H9 (cell line): ENCODE measurements around the gene NOVA1. TPM values are rescaled to one million over a fixed set of nuclear protein-coding genes. Genes with fewer than 3 reads are reported as not detected.

Experiments
- DNase-seq: peaks from one replicate; pipeline ENCODE4 v3.0.0-alpha.2; 2017
- H2AFZ ChIP-seq: one replicate; pipeline ENCODE4 v1.6.1; 2013; ENCODE audit warnings: mild to moderate bottlenecking, low read length, control low read depth, moderate library complexity
- H2AK5ac ChIP-seq: 2 replicates; pipeline ENCODE4 v1.6.1; 2013; ENCODE audit warnings: low read length, control low read depth, mixed read lengths; ENCODE audit not compliant: insufficient read length
- H2BK120ac ChIP-seq: one replicate; pipeline ENCODE4 v1.6.1; 2013; ENCODE audit warnings: low read depth, mild to moderate bottlenecking, low read length, control low read depth, inconsistent platforms; ENCODE audit not compliant: poor library complexity, severe bottlenecking
- H2BK12ac ChIP-seq: 2 replicates; pipeline ENCODE4 v1.6.1; 2013; ENCODE audit warnings: low read length, control low read depth, mixed read lengths, low read depth; ENCODE audit not compliant: insufficient read length
- H2BK15ac ChIP-seq: 2 replicates; pipeline ENCODE4 v1.6.1; 2013; ENCODE audit warnings: low read depth, low read length, control low read depth
- H2BK20ac ChIP-seq: one replicate; pipeline ENCODE4 v1.6.1; 2013; ENCODE audit warnings: low read depth, mild to moderate bottlenecking, low read length, control low read depth, inconsistent platforms; ENCODE audit not compliant: poor library complexity, severe bottlenecking
- H2BK5ac ChIP-seq: 2 replicates; pipeline ENCODE4 v1.6.1; 2013; ENCODE audit warnings: low read length, control low read depth, mixed read lengths; ENCODE audit not compliant: insufficient read length
- H3K14ac ChIP-seq: 2 replicates; pipeline ENCODE4 v1.6.1; 2013; ENCODE audit warnings: low read length, control low read depth; ENCODE audit not compliant: insufficient read depth
- H3K18ac ChIP-seq: 2 replicates; pipeline ENCODE4 v1.6.1; 2013; ENCODE audit warnings: low read depth, mild to moderate bottlenecking, mixed read lengths, low read length, control low read depth; ENCODE audit not compliant: insufficient read length
- H3K23ac ChIP-seq: 2 replicates; pipeline ENCODE4 v1.6.1; 2013; ENCODE audit warnings: low read length, control low read depth, mixed read lengths, low read depth; ENCODE audit not compliant: insufficient read length
- H3K23me2 ChIP-seq: 2 replicates; pipeline ENCODE4 v1.6.1; 2013; ENCODE audit warnings: low read depth, mild to moderate bottlenecking, mixed read lengths, low read length, control low read depth; ENCODE audit not compliant: insufficient read length, poor library complexity, severe bottlenecking
- H3K27ac ChIP-seq: 2 replicates; pipeline ENCODE4 v1.5.1; 2013; ENCODE audit warnings: low read length, control low read depth, mixed read lengths, low read depth; ENCODE audit not compliant: insufficient read length
- H3K27me3 ChIP-seq: 2 replicates; pipeline ENCODE4 v1.6.1; 2013; ENCODE audit warnings: low read length, control low read depth, inconsistent platforms; ENCODE audit not compliant: insufficient read depth
- H3K4ac ChIP-seq: 2 replicates; pipeline ENCODE4 v1.6.1; 2013; ENCODE audit warnings: low read depth, mild to moderate bottlenecking, control low read depth, inconsistent platforms, low read length, moderate library complexity
- H3K4me1 ChIP-seq: 2 replicates; pipeline ENCODE4 v1.6.1; 2013; ENCODE audit warnings: low read length, control low read depth, inconsistent platforms; ENCODE audit not compliant: insufficient read depth
- H3K4me2 ChIP-seq: 2 replicates; pipeline ENCODE4 v1.6.1; 2013; ENCODE audit warnings: low read length, control low read depth, mixed read lengths; ENCODE audit not compliant: insufficient read length, insufficient read depth
- H3K56ac ChIP-seq: 2 replicates; pipeline ENCODE4 v1.6.1; 2013; ENCODE audit warnings: low read depth, mild to moderate bottlenecking, mixed read lengths, low read length, control low read depth; ENCODE audit not compliant: insufficient read length
- H3K79me1 ChIP-seq: 2 replicates; pipeline ENCODE4 v1.6.1; 2013; ENCODE audit warnings: low read depth, mild to moderate bottlenecking, moderate library complexity, low read length, control low read depth, inconsistent platforms; ENCODE audit not compliant: insufficient read depth, poor library complexity, severe bottlenecking
- H3K79me2 ChIP-seq: 2 replicates; pipeline ENCODE4 v1.6.1; 2013; ENCODE audit warnings: low read length, control low read depth, inconsistent platforms; ENCODE audit not compliant: insufficient read depth
- H3K9ac ChIP-seq: 2 replicates; pipeline ENCODE4 v1.6.1; 2013; ENCODE audit warnings: low read length, control low read depth, mixed read lengths; ENCODE audit not compliant: insufficient read length; ENCODE audit errors: extremely low read depth
- H3K9me3 ChIP-seq: one replicate; pipeline ENCODE4 v1.6.1; 2013; ENCODE audit warnings: low read depth, low read length, inconsistent platforms; ENCODE audit not compliant: control insufficient read depth
- H3T11ph ChIP-seq: one replicate; pipeline ENCODE4 v1.6.1; 2013; ENCODE audit warnings: mild to moderate bottlenecking, low read length, control low read depth, inconsistent platforms
- H4K20me1 ChIP-seq: one replicate; pipeline ENCODE4 v1.6.1; 2013; ENCODE audit not compliant: control insufficient read depth, insufficient read length, insufficient read depth
- H4K5ac ChIP-seq: 2 replicates; pipeline ENCODE4 v1.6.1; 2013; ENCODE audit warnings: low read depth, mild to moderate bottlenecking, mixed read lengths, low read length, control low read depth; ENCODE audit not compliant: insufficient read length
- H4K8ac ChIP-seq: replicated peaks from 2 replicates; pipeline ENCODE4 v1.6.1; 2013; ENCODE audit warnings: low read length, control low read depth, mixed read lengths, low read depth; ENCODE audit not compliant: insufficient read length
- H4K91ac ChIP-seq: 2 replicates; pipeline ENCODE4 v1.6.1; 2013; ENCODE audit warnings: low read depth, mild to moderate bottlenecking, moderate library complexity, mixed read lengths, low read length, control low read depth; ENCODE audit not compliant: insufficient read length
- H3K27ac Mint-ChIP-seq, 3 experiments: 2 replicates in 2 of 3; 3 replicates in 1 of 3; pipeline ENCODE4 v1.8.0; 2020 to 2021; ENCODE audit warnings: mixed read lengths in 3 of 3, mild to moderate bottlenecking in 1 of 3, moderate library complexity in 1 of 3
- H3K27me3 Mint-ChIP-seq: 2 replicates; pipeline ENCODE4 v1.8.0; 2021; ENCODE audit warnings: low read depth, mild to moderate bottlenecking, moderate library complexity, mixed read lengths
- H3K36me3 Mint-ChIP-seq, 3 experiments: 2 replicates in 2 of 3; 3 replicates in 1 of 3; pipeline ENCODE4 v1.8.0; 2020 to 2021; ENCODE audit warnings: low read depth in 3 of 3, mixed read lengths in 3 of 3; ENCODE audit not compliant: insufficient read depth in 1 of 3
- H3K4me1 Mint-ChIP-seq, 2 experiments: 2 replicates each; pipeline ENCODE4 v1.8.0; 2020; ENCODE audit warnings: mixed read lengths in 2 of 2
- H3K4me3 Mint-ChIP-seq, 2 experiments: 2 replicates in 1 of 2; 3 replicates in 1 of 2; pipeline ENCODE4 v1.8.0; 2020 to 2021; ENCODE audit warnings: mild to moderate bottlenecking in 2 of 2, mixed read lengths in 2 of 2, moderate library complexity in 1 of 2
- H3K9me3 Mint-ChIP-seq, 2 experiments: 2 replicates in 1 of 2; 3 replicates in 1 of 2; pipeline ENCODE4 v1.8.0; 2020; ENCODE audit warnings: mild to moderate bottlenecking in 2 of 2, mixed read lengths in 2 of 2, moderate library complexity in 1 of 2
- CTCF ChIP-seq: fragments of 200-600 bp; sonication (generic); conservative IDR thresholded peaks from 3 replicates; pipeline ENCODE4 v1.8.0; 2021; ENCODE audit warnings: antibody characterized with exemption, mild to moderate bottlenecking
- WGBS: extraction: QIAGEN DNeasy Blood & Tissue Kit; methylation state at CpG from one replicate; pipeline ENCODE4 v1.1.7; 2013; ENCODE audit warnings: missing lambda C conversion rate, low lambda C conversion rate, mixed read lengths; ENCODE audit not compliant: insufficient read length; ENCODE audit errors: extremely low coverage; 5-methylcytosine and 5-hydroxymethylcytosine counted together
- total RNA-seq: library from RNA; stranded (reverse); gene quantifications from 2 replicates; pipeline ENCODE4 v1.2.1, GENCODE V29; 2021

Gene NOVA1
- total RNA-seq, 1 experiment from 2014 or later: 13.8 TPM

GRCh38 chr14:26527095-26527494 is 70.7 kb downstream of the NOVA1 start:
- Histone ChIP-seq H3K56ac (no peak overlapping the region), H2BK5ac (no peak overlapping the region), H3K23ac (no peak overlapping the region), H3K23me2 (no peaks in the 10 kb centered on the region), H2AFZ (no peak overlapping the region), H3K4me1 (no peaks in the 10 kb centered on the region; the same call in 1 of the 2 replicates), H4K91ac (no peak overlapping the region), H3K9ac (no peak overlapping the region), H3K9me3 (no peaks in the 10 kb centered on the region), H2BK15ac (no peak overlapping the region), H2BK20ac (no peak overlapping the region), H3K27ac (no peak overlapping the region), H3T11ph (no peak overlapping the region), H4K5ac (no peak overlapping the region), H4K8ac (no peak overlapping the region), H3K27me3 (no peaks in the 10 kb centered on the region), H2AK5ac (no peak overlapping the region), H3K18ac (no peak overlapping the region), H2BK12ac (no peak overlapping the region), H2BK120ac (no peak overlapping the region), H3K79me1 (no peaks in the 10 kb centered on the region), H3K4ac (no peak overlapping the region), H3K14ac (no peak overlapping the region), H3K4me2 (no peak overlapping the region), H4K20me1 (no peaks in the 10 kb centered on the region), H3K79me2 (no peaks in the 10 kb centered on the region)
- no peak for TF ChIP-seq CTCF
- DNase-seq: no peak
- H3K4me1 Mint-ChIP-seq: peaks cover 6% of the 10 kb centered on the region in 2 experiments
- H3K27me3 Mint-ChIP-seq: no peaks in the 10 kb centered on the region
- no peaks in the 10 kb centered on the region for H3K9me3 Mint-ChIP-seq
- no peak overlapping the region for H3K27ac Mint-ChIP-seq
- H3K4me3 Mint-ChIP-seq: no peak overlapping the region
- H3K36me3 Mint-ChIP-seq: peaks cover 0 to 3% (median 0%) of the 10 kb centered on the region in 3 experiments; a peak in 2 of 7 replicates
- no CpG with 5 or more reads among the region's 3 CpGs for WGBS
